NCI-H1092 treated with DMSO at 0.1 percent for 48 hours (cell line): Measurements from ENCODE around the gene AQP1.

Source experiments
- DNase-seq: peaks from one replicate; lab custom pipeline; 2025; lab: John Stamatoyannopoulos, UW

AQP1 gene

GRCh38 chr7:30935569-30935877 lies 23.9 kb downstream of the AQP1 start:
- DNase-seq: no peak

GRCh38 chr7:30936650-30937245 lies 25.1 kb downstream of the AQP1 start:
- no peak for DNase-seq

GRCh38 chr7:30937416-30937815 lies 25.8 kb downstream of the AQP1 start:
- no peak for DNase-seq

- peak; percentile 85 for DNase-seq
These were observed 27.0 kb downstream of the AQP1 start for GRCh38 chr7:30938435-30939316.

- no peak for DNase-seq
These were observed 30.1 kb downstream of the AQP1 start for GRCh38 chr7:30941582-30942323.

GRCh38 chr7:30950197-30950596 lies 38.5 kb downstream of the AQP1 start:
- no peak for DNase-seq

- DNase-seq: no peak
These were observed 43.3 kb downstream of the AQP1 start for GRCh38 chr7:30954914-30955313.

GRCh38 chr7:30956704-30957103 lies 45.1 kb downstream of the AQP1 start:
- no peak for DNase-seq

GRCh38 chr7:30963842-30964241 lies 52.2 kb downstream of the AQP1 start, which contains the start of gene GHRHR:
Gene GHRHR, plus strand, starts transcription at chr7:30963953. Its CDS starts 116 bp downstream, at chr7:30964069.
- no peak for DNase-seq

- DNase-seq: no peak
These were observed 53.7 kb downstream of the AQP1 start for GRCh38 chr7:30965372-30965771.

- DNase-seq: no peak
These were observed 54.2 kb downstream of the AQP1 start for GRCh38 chr7:30965883-30966282.

GRCh38 chr7:30968294-30968693 lies 56.6 kb downstream of the AQP1 start:
- DNase-seq: no peak

GRCh38 chr7:30968747-30969603 lies 57.3 kb downstream of the AQP1 start:
- no peak for DNase-seq

- DNase-seq: no peak
These were observed 57.9 kb downstream of the AQP1 start for GRCh38 chr7:30969604-30969970.

GRCh38 chr7:30970074-30970473 lies 58.4 kb downstream of the AQP1 start:
- DNase-seq: no peak

GRCh38 chr7:30970594-30971094 lies 59.0 kb downstream of the AQP1 start:
- DNase-seq: peak; percentile 9

- DNase-seq: no peak
These were observed 59.8 kb downstream of the AQP1 start for GRCh38 chr7:30971440-30971839.

GRCh38 chr7:30971840-30972563 lies 60.3 kb downstream of the AQP1 start:
- no peak for DNase-seq

- DNase-seq: no peak
These were observed 61.6 kb downstream of the AQP1 start for GRCh38 chr7:30973292-30973691.

- DNase-seq: no peak
These were observed 62.3 kb downstream of the AQP1 start for GRCh38 chr7:30973791-30974604.
